A549 (cell line): Measurements from ENCODE around the gene NCS1. TPM values are rescaled to one million over a fixed set of nuclear protein-coding genes. Genes with fewer than 3 reads are reported as not detected.
A peak's percentile ranks its signal among the peaks of the same experiment; 100 is the strongest.

Experiments used
- ATAC-seq, 2 experiments: fragments of 200-7000 bp in 1 of 2; fragments of >200 bp in 1 of 2; cut with Nextera tagmentation in 1 of 2; cut with Tn5 transposase in 1 of 2; 3 replicates each; pipeline versions ENCODE4 v1.8.0 to v1.9.1; 2018 to 2020; ENCODE audit warnings: mild to moderate bottlenecking in 1 of 2, moderate library complexity in 1 of 2
- CTCF ChIA-PET: fragments of 300-600 bp; sonication (Branson Sonifier 250); formaldehyde crosslinking; extraction: SDS; loops from one replicate; lab custom pipeline; 2021; ENCODE audit warnings: antibody characterized with exemption, inconsistent platforms; lab: Yijun Ruan, JAX
- POLR2A ChIA-PET: fragments of 350-600 bp; formaldehyde crosslinking; extraction: SDS; loops from one replicate; lab custom pipeline; 2021; ENCODE audit warnings: antibody characterized with exemption, inconsistent platforms; lab: Yijun Ruan, JAX
- DNase-seq, 2 experiments: peaks; one replicate each; pipeline versions ENCODE4 v3.0.0 to v3.0.0-alpha.2; 2011 to 2016; ENCODE audit warnings: low read depth in 1 of 2, low spot score in 1 of 2
- FAIRE-seq: peaks from 2 replicates; lab custom pipeline; 2011; peaks lifted over from hg19 to GRCh38; lab: Jason Lieb, UNC
- H3K27ac ChIP-seq, 2 experiments: fragments of >200 bp; sonication (Bioruptor Twin); formaldehyde crosslinking; 3 replicates each; pipeline ENCODE4 v1.5.1; 2016 to 2017
- H3K4me1 ChIP-seq: fragments of >200 bp; sonication (Bioruptor Twin); formaldehyde crosslinking; 3 replicates; pipeline ENCODE4 v1.6.1; 2016
- H3K4me2 ChIP-seq: fragments of >200 bp; sonication (Bioruptor Twin); formaldehyde crosslinking; 3 replicates; pipeline ENCODE4 v1.6.1; 2016
- H3K4me3 ChIP-seq: fragments of >200 bp; sonication (Bioruptor Twin); formaldehyde crosslinking; 3 replicates; pipeline ENCODE4 v1.5.1; 2016
- H3K9me3 ChIP-seq: fragments of >200 bp; sonication (Bioruptor Twin); formaldehyde crosslinking; 3 replicates; pipeline ENCODE4 v1.6.1; 2016
- BHLHE40 ChIP-seq: IDR thresholded peaks from 2 replicates; pipeline ENCODE4 v1.6.1; 2012; ENCODE audit warnings: low read depth, low read length, inconsistent platforms
- CEBPB ChIP-seq, 2 experiments: fragments of >200 bp in 1 of 2; sonication (Bioruptor Twin) in 1 of 2; formaldehyde crosslinking in 1 of 2; IDR thresholded peaks; 2 replicates each; pipeline ENCODE4 v1.6.1; 2012 to 2016
- CHD2 ChIP-seq: fragments of 150-350 bp; IDR thresholded peaks from 2 replicates; pipeline ENCODE4 v1.6.1; 2014; ENCODE audit warnings: low read length; ENCODE audit not compliant: partially characterized antibody
- CTCF ChIP-seq: fragments of >200 bp; sonication (Bioruptor Twin); formaldehyde crosslinking; IDR thresholded peaks from 3 replicates; pipeline ENCODE4 v1.5.1; 2016
- FOSB ChIP-seq: fragments of 250-450 bp; sonication (Bioruptor Pico); IDR thresholded peaks from 2 replicates; pipeline ENCODE4 v1.5.0; 2020; ENCODE audit warnings: mild to moderate bottlenecking, moderate library complexity
- GATA3 ChIP-seq: IDR thresholded peaks from 2 replicates; pipeline ENCODE4 v1.6.1; 2012; ENCODE audit warnings: borderline replicate concordance
- HEYL ChIP-seq: fragments of 250-450 bp; sonication (Bioruptor Pico); IDR thresholded peaks from 2 replicates; pipeline ENCODE4 v1.8.0; 2021; ENCODE audit warnings: mild to moderate bottlenecking, moderate library complexity
- HOXB5 ChIP-seq: fragments of 250-450 bp; sonication (Bioruptor Pico); IDR thresholded peaks from 2 replicates; pipeline ENCODE4 v1.5.0; 2020; ENCODE audit warnings: mild to moderate bottlenecking, moderate library complexity
- KDM5A ChIP-seq: fragments of 200-600 bp; sonication (generic); IDR thresholded peaks from 2 replicates; pipeline ENCODE4 v1.6.1; 2016; ENCODE audit warnings: antibody characterized with exemption, mild to moderate bottlenecking
- MAX ChIP-seq: IDR thresholded peaks from 2 replicates; pipeline ENCODE4 v1.6.1; 2012
- NFE2L2 ChIP-seq: fragments of 150-350 bp; conservative IDR thresholded peaks from 2 replicates; pipeline ENCODE4 v1.6.1; 2014; ENCODE audit warnings: low read length
- NR3C1 ChIP-seq: fragments of >200 bp; sonication (Bioruptor Twin); formaldehyde crosslinking; IDR thresholded peaks from 3 replicates; pipeline ENCODE4 v1.6.1; 2017
- PBX3 ChIP-seq: IDR thresholded peaks from 2 replicates; pipeline ENCODE4 v1.6.1; 2012
- POLR2A ChIP-seq: IDR thresholded peaks from 2 replicates; pipeline ENCODE4 v1.6.1; 2012; ENCODE audit warnings: mild to moderate bottlenecking, low read length
- POLR2AphosphoS2 ChIP-seq: conservative IDR thresholded peaks from 2 replicates; pipeline ENCODE4 v1.6.1; 2012; ENCODE audit warnings: low read length, improper control_type of control experiment, inconsistent platforms
- RAD21 ChIP-seq, 2 experiments: fragments of >200 bp in 1 of 2; sonication (Bioruptor Twin) in 1 of 2; formaldehyde crosslinking in 1 of 2; IDR thresholded peaks in 1 of 2; conservative IDR thresholded peaks in 1 of 2; 2 replicates in 1 of 2; 3 replicates in 1 of 2; pipeline ENCODE4 v1.6.1; 2012 to 2018; ENCODE audit warnings: inconsistent platforms in 1 of 2
- REST ChIP-seq: fragments of 200-600 bp; sonication (generic); IDR thresholded peaks from 2 replicates; pipeline ENCODE4 v1.6.1; 2016; ENCODE audit warnings: antibody characterized with exemption, mild to moderate bottlenecking, moderate library complexity
- RFX5 ChIP-seq: fragments of 450-650 bp; IDR thresholded peaks from 2 replicates; pipeline ENCODE4 v1.7.1; 2014; ENCODE audit warnings: antibody characterized with exemption, mild to moderate bottlenecking, moderate library complexity
- SMC3 ChIP-seq: fragments of >200 bp; sonication (Bioruptor Twin); formaldehyde crosslinking; IDR thresholded peaks from 3 replicates; pipeline ENCODE4 v1.6.1; 2018; ENCODE audit warnings: inconsistent platforms
- SREBF2 ChIP-seq: fragments of 450-650 bp; IDR thresholded peaks from 2 replicates; pipeline ENCODE4 v1.6.1; 2014; ENCODE audit warnings: mild to moderate bottlenecking, moderate library complexity
- TP53 ChIP-seq: fragments of 250-450 bp; sonication (Bioruptor Pico); IDR thresholded peaks from 2 replicates; pipeline ENCODE4 v1.5.0; 2021; ENCODE audit warnings: mild to moderate bottlenecking, moderate library complexity
- WGBS: methylation state at CpG from one replicate; pipeline ENCODE4 v1.1.6; 2017; ENCODE audit errors: missing lambda C conversion rate; 5-methylcytosine and 5-hydroxymethylcytosine counted together
- polyA plus RNA-seq, 4 experiments: library from polyadenylated mRNA; depleted of rRNA in 3 of 4; stranded (reverse); fragments of >200 nt; fragmentation: RNase III in 1 of 4; extraction: RNeasy Plus Mini Kit Qiagen cat#74134 plus additional on column Dnase treatment in 1 of 4; gene quantifications; 2 replicates in 3 of 4; 3 replicates in 1 of 4; pipeline ENCODE4 v1.2.3, GENCODE V29; 2011 to 2017

NCS1 gene
- polyA plus RNA-seq, 2 of the 4 experiments (the other 2 are of a cell fraction): 17.9 to 21.9 TPM

GRCh38 chr9:130243015-130243881, 71.0 kb downstream of the NCS1 start:
- FAIRE-seq: no peak
- Histone ChIP-seq H3K9me3 (no peaks in the 10 kb centered on the region), H3K4me3 (peak overlapping the region; percentile 40), H3K4me1 (peaks cover 17% of the 10 kb centered on the region), H3K4me2 (peak overlapping the region; percentile 83), H3K27ac (peak overlapping the region; percentile 60 to 80)
- peak; percentile 55 to 82 for ATAC-seq
- CTCF ChIA-PET: interaction anchor here (0.6 to 11.4 kb wide), 52 partner anchors 11 to 458 kb away, joined by 3 to 191 read pairs (median 4); no protein-coding TSS in a partner anchor
- 20% methylated on average over 34 of the region's 35 CpGs for WGBS
- TF ChIP-seq SMC3 (peak; percentile 27; the same call in 1 of the 3 replicates), HOXB5 (CRISPR knock-in tag) (no peak), RAD21 (conservative IDR thresholded peaks at IDR 0.05 in 1 of 2, IDR thresholded peaks at IDR 0.05 in 1 of 2) (peak; percentile 56 to 65), CTCF (peak; percentile 77)
- TF ChIP-seq, all 56 proteins: peak for 3
- POLR2A ChIA-PET: no interaction called here
- DNase-seq: peak; percentile 79 to 83

DNA sequence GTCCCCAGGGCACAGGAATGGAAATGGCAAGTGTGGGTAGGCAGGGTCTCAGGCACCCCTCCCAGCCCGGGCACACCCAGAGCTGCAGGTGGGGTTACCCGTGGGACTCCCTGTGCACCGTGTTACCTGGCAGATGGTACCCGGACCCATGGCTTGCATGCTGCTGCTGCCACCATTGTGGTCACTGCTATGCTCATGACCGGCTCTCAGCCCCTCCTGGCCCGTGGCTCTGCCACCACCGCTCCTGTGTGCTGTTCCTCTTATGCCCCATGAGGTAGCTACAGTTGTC, 71.6 kb downstream of the NCS1 start:
- FAIRE-seq: no peak
- H3K4me2 ChIP-seq: no peak overlapping the region
- POLR2A ChIA-PET: interaction anchor here (0.7 kb wide), 1 partner anchor 332 kb away, joined by 8 read pairs; no protein-coding TSS in a partner anchor
- no peak for DNase-seq
- H3K9me3 ChIP-seq: no peaks in the 10 kb centered on the region
- TF ChIP-seq FOSB (CRISPR knock-in tag) (no peak), REST (no peak), NR3C1 (no peak), BHLHE40 (no peak)
- 62% methylated on average over 6 of the region's 7 CpGs for WGBS
- CTCF ChIA-PET: interaction anchor here (0.5 to 11.4 kb wide), 44 partner anchors 10 to 457 kb away, joined by 3 to 191 read pairs (median 4); no protein-coding TSS in a partner anchor
- peaks cover 17% of the 10 kb centered on the region for H3K4me1 ChIP-seq
- no peak overlapping the region for H3K27ac ChIP-seq
- no peak overlapping the region for H3K4me3 ChIP-seq
- no peak for ATAC-seq

GRCh38 chr9:130244548-130245165, 72.5 kb downstream of the NCS1 start:
- no peak for DNase-seq
- ChIA-PET CTCF (interaction anchor here (0.5 to 11.4 kb wide), 17 partner anchors 9 to 951 kb away, joined by 3 to 191 read pairs (median 4); no protein-coding TSS in a partner anchor), POLR2A (interaction anchor here (0.6 to 0.7 kb wide), 2 partner anchors 333 to 398 kb away, joined by 3 to 8 read pairs; no protein-coding TSS in a partner anchor)
- Histone ChIP-seq H3K4me2 (no peak overlapping the region), H3K9me3 (no peaks in the 10 kb centered on the region), H3K4me3 (no peak overlapping the region), H3K27ac (no peak overlapping the region), H3K4me1 (peaks cover 17% of the 10 kb centered on the region)
- TF ChIP-seq GATA3: no peak
- TF ChIP-seq PBX3: no peak
- TF ChIP-seq KDM5A: no peak
- TF ChIP-seq SREBF2: no peak
- TF ChIP-seq TP53 (CRISPR knock-in tag): no peak
- no peak for TF ChIP-seq POLR2AphosphoS2
- TF ChIP-seq CEBPB (IDR thresholded peaks at IDR 0.05): no peak
- TF ChIP-seq HEYL (CRISPR knock-in tag): no peak
- no peak for TF ChIP-seq CHD2
- TF ChIP-seq SMC3: no peak
- TF ChIP-seq POLR2A: no peak
- no peak for TF ChIP-seq MAX
- no peak for TF ChIP-seq NFE2L2
- TF ChIP-seq RFX5: no peak
- ATAC-seq: no peak
- WGBS: 83% methylated on average over 12 of the region's 13 CpGs
- FAIRE-seq: no peak
